Lower leg skin (tissue), 3 donors: Measurements from ENCODE around the gene DSP.

ENCODE experiments used
- CTCF ChIP-seq, 3 donors: fragments of 450-650 bp; IDR thresholded peaks; one replicate each; pipeline ENCODE4 v1.5.1; 2016; ENCODE audit warnings: antibody characterized with exemption in 3 of 3, mild to moderate bottlenecking in 3 of 3, moderate library complexity in 2 of 3
- POLR2A ChIP-seq, 2 donors: fragments of 450-650 bp; IDR thresholded peaks; one replicate each; pipeline ENCODE4 v1.6.1; 2016 to 2017; ENCODE audit warnings: antibody characterized with exemption in 2 of 2, mild to moderate bottlenecking in 1 of 2, moderate library complexity in 1 of 2

- TF ChIP-seq CTCF (IDR thresholded peaks at IDR 0.05) (no peak), POLR2A (IDR thresholded peaks at IDR 0.05) (no peak)
These were observed 37.0 kb downstream of the DSP start for GRCh38 chr6:7578516-7578915.
